Keratinocyte (primary cell): Measurements from ENCODE around the gene ATG2B. TPM values are rescaled to one million over a fixed set of nuclear protein-coding genes. Genes with fewer than 3 reads are reported as not detected.

Experiments
- DNase-seq: peaks from one replicate; pipeline ENCODE4 v3.0.0-alpha.2; 2011; ENCODE audit warnings: low read depth, missing footprints, low spot score
- FAIRE-seq: peaks from 2 replicates; lab custom pipeline; 2011; peaks lifted over from hg19 to GRCh38; lab: Jason Lieb, UNC
- H2AFZ ChIP-seq: 2 replicates; pipeline ENCODE4 v1.6.0; 2012; ENCODE audit warnings: low read length, control low read depth, inconsistent platforms; ENCODE audit not compliant: control insufficient read depth
- H3K27ac ChIP-seq: 2 replicates; pipeline ENCODE4 v1.5.1; 2011; ENCODE audit warnings: low read length; ENCODE audit not compliant: control insufficient read depth, insufficient read depth
- H3K27me3 ChIP-seq: 3 replicates; pipeline ENCODE4 v1.6.0; 2011; ENCODE audit warnings: low read length; ENCODE audit not compliant: control insufficient read depth, insufficient read depth; ENCODE audit errors: extremely low read depth
- H3K36me3 ChIP-seq, 2 experiments: 2 replicates in 1 of 2; 3 replicates in 1 of 2; pipeline ENCODE4 v1.5.1; 2011; ENCODE audit warnings: low read length in 2 of 2, mild to moderate bottlenecking in 1 of 2; ENCODE audit not compliant: control insufficient read depth in 2 of 2, insufficient read depth in 2 of 2; ENCODE audit errors: extremely low read depth in 1 of 2
- H3K4me1 ChIP-seq: 3 replicates; pipeline ENCODE4 v1.5.1; 2011; ENCODE audit warnings: low read length; ENCODE audit not compliant: control insufficient read depth, insufficient read depth; ENCODE audit errors: extremely low read depth
- H3K4me2 ChIP-seq: 3 replicates; pipeline ENCODE4 v1.6.0; 2011; ENCODE audit warnings: low read depth, low read length; ENCODE audit not compliant: control insufficient read depth, insufficient read depth; ENCODE audit errors: extremely low read depth
- H3K4me3 ChIP-seq, 3 experiments: fragments of 200-600 bp in 1 of 3; sonication (generic) in 1 of 3; 2 replicates in 2 of 3; 3 replicates in 1 of 3; pipeline ENCODE4 v1.5.1; 2011 to 2016; ENCODE audit warnings: low read length in 3 of 3, mild to moderate bottlenecking in 3 of 3, control low read depth in 2 of 3, inconsistent platforms in 1 of 3, low read depth in 1 of 3, mixed read lengths in 1 of 3, mixed run types in 1 of 3, moderate library complexity in 1 of 3; ENCODE audit not compliant: control insufficient read depth in 2 of 3, insufficient read depth in 2 of 3; ENCODE audit errors: extremely low read depth in 1 of 3
- H3K79me2 ChIP-seq: 2 replicates; pipeline ENCODE4 v1.6.0; 2012; ENCODE audit warnings: low read length; ENCODE audit not compliant: control insufficient read depth, insufficient read depth
- H3K9ac ChIP-seq: 3 replicates; pipeline ENCODE4 v1.6.0; 2011; ENCODE audit warnings: low read length; ENCODE audit not compliant: control insufficient read depth, insufficient read depth; ENCODE audit errors: extremely low read depth
- H3K9me1 ChIP-seq: 3 replicates; pipeline ENCODE4 v1.6.0; 2011; ENCODE audit warnings: low read length; ENCODE audit not compliant: control insufficient read depth, insufficient read depth; ENCODE audit errors: extremely low read depth
- H3K9me3 ChIP-seq: 2 replicates; pipeline ENCODE4 v1.5.1; 2012; ENCODE audit warnings: low read depth, low read length; ENCODE audit not compliant: control insufficient read depth
- H4K20me1 ChIP-seq: 3 replicates; pipeline ENCODE4 v1.6.0; 2011; ENCODE audit warnings: low read length; ENCODE audit not compliant: control insufficient read depth, insufficient read depth; ENCODE audit errors: extremely low read depth
- CTCF ChIP-seq, 3 experiments: IDR thresholded peaks in 1 of 3; conservative IDR thresholded peaks in 1 of 3; optimal IDR thresholded peaks in 1 of 3; 2 replicates in 2 of 3; 3 replicates in 1 of 3; pipeline versions ENCODE3 to v1.5.1; 2011; ENCODE audit warnings: low read length in 3 of 3, mild to moderate bottlenecking in 3 of 3, moderate library complexity in 2 of 3, control low read depth in 1 of 3, inconsistent platforms in 1 of 3; ENCODE audit not compliant: insufficient read depth in 2 of 3; ENCODE audit errors: extremely low read depth in 1 of 3
- EZH2 ChIP-seq: IDR thresholded peaks from one replicate; pipeline ENCODE4 v1.6.1; 2012; ENCODE audit warnings: inconsistent platforms, mild to moderate bottlenecking, low read length, moderate library complexity
- dilution Hi-C: fragments of 300-500 bp; cut with MboI; formaldehyde crosslinking; loops from one replicate; pipeline ENCODE4 v1.7.0; 2020; ENCODE audit warnings: low sequenced_read_pairs; ENCODE audit not compliant: extremely low pct_ligation_motif_present
- polyA plus RNA-seq, 5 experiments: library from polyadenylated mRNA; depleted of rRNA in 3 of 5; stranded (reverse) in 3 of 5; stranded (forward) in 1 of 5; unstranded in 1 of 5; fragments of >200 nt; gene quantifications; 1 replicate in 1 of 5; 2 replicates in 3 of 5; 3 replicates in 1 of 5; pipeline versions ENCODE4 v1.2.1 to v1.2.3, GENCODE V29; 2011 to 2012; ENCODE audit warnings: missing spikeins in 2 of 5, low read depth in 1 of 5, low replicate concordance in 1 of 5

The ATG2B gene
- polyA plus RNA-seq, 1 donor (not counting 4 experiments of a cell fraction or from before 2014, with no cell fraction given): 11.4 TPM

DNA sequence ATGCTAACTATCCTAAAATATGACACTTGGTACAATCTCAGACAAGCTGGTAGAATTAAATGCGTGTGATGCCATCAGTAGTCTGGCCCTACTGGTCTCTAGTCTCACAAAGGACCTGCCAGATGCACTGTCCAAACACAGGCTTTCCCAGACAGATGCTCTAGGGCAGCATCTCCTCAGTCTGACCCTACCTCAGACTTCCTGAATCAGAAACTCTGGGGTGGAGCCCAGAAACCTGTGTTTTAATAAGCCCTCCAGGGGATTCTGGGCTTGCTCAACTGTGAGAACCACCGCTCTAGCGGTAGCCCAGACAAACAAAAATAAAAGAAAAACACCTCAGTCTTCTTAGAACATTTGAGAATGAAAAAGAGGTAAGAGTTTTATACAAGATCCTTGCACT is 59.2 kb downstream of the ATG2B start:
- peaks cover 0 to 8% of the 10 kb centered on the region in 2 experiments for H3K36me3 ChIP-seq
- no peak for FAIRE-seq

DNA sequence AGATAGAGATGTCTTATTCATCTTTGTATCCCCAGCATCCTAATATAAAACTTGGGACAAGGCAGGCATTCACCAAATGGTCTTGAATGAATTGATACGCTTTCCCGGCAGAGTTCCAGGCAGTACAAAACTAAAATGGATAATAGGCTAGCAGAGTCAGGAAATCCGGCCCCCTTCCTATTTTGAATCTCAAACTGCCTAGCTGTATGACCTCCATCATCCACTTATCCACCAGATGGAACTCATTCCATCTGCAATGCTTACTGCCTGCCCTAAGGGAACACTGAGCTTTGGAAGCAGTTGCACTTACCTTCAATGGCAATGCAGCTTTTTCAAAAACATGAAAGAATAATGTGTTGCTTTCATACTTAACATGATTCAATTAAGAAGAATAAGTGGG is 63.7 kb downstream of the ATG2B start:
- Histone ChIP-seq H3K9ac (no peak overlapping the region), H3K9me3 (no peaks in the 10 kb centered on the region), H4K20me1 (no peaks in the 10 kb centered on the region), H3K79me2 (no peaks in the 10 kb centered on the region), H3K4me2 (no peak overlapping the region), H3K36me3 (peaks cover 0 to 5% of the 10 kb centered on the region in 2 experiments), H3K4me3 (no peak overlapping the region), H3K4me1 (no peaks in the 10 kb centered on the region), H3K9me1 (no peaks in the 10 kb centered on the region), H2AFZ (no peak overlapping the region), H3K27ac (no peak overlapping the region), H3K27me3 (no peaks in the 10 kb centered on the region)
- FAIRE-seq (no peak), DNase-seq (no peak)
- TF ChIP-seq CTCF (optimal IDR thresholded peaks at IDR 0.05 in 1 of 3, IDR thresholded peaks at IDR 0.05 in 1 of 3, conservative IDR thresholded peaks at IDR 0.05 in 1 of 3; ENCODE audit: extremely low read depth in 1 of 3, insufficient read depth in 2 of 3, low read length in 3 of 3): no peak
- no peak for TF ChIP-seq EZH2
- dilution Hi-C loops: no loop called here

More for the DNA sequence above, 59.2 kb downstream of the ATG2B start:
- Histone ChIP-seq H3K27ac (no peak overlapping the region), H3K27me3 (no peaks in the 10 kb centered on the region), H2AFZ (no peak overlapping the region), H3K9me1 (no peaks in the 10 kb centered on the region), H3K4me1 (no peaks in the 10 kb centered on the region), H4K20me1 (no peaks in the 10 kb centered on the region), H3K9me3 (no peaks in the 10 kb centered on the region), H3K4me2 (no peak overlapping the region), H3K4me3 (no peak overlapping the region), H3K9ac (no peak overlapping the region), H3K79me2 (no peaks in the 10 kb centered on the region)
- dilution Hi-C loops: no loop called here
- TF ChIP-seq CTCF (optimal IDR thresholded peaks at IDR 0.05 in 1 of 3, IDR thresholded peaks at IDR 0.05 in 1 of 3, conservative IDR thresholded peaks at IDR 0.05 in 1 of 3; ENCODE audit: extremely low read depth in 1 of 3, insufficient read depth in 2 of 3, low read length in 3 of 3) (no peak), EZH2 (no peak)
- no peak for DNase-seq
